Activated naive CD8-positive, alpha-beta T cell treated with anti-CD3 and anti-CD28 coated beads, Interleukin-2, amount 10 ng/mL, durations not matched to agents 7 days and 5 days (primary cell): Measurements from ENCODE around the gene GPR137. TPM values are rescaled to one million over a fixed set of nuclear protein-coding genes. Genes with fewer than 3 reads are reported as not detected.

Experiments used
- ATAC-seq: fragments of 150-1000 bp; cut with Tn5 transposase; one replicate; pipeline ENCODE4 v1.10.0; 2021; ENCODE audit warnings: low read depth, moderate library complexity
- POLR2A ChIA-PET: fragments of 350-600 bp; sonication (Branson Sonifier 250); formaldehyde crosslinking; loops from one replicate; lab custom pipeline; 2021; ENCODE audit warnings: antibody characterized with exemption; lab: Charles Lee
- DNase-seq: peaks from one replicate; pipeline ENCODE4 v3.0.0; 2021
- H3K27ac Mint-ChIP-seq: one replicate; pipeline ENCODE4 v1.8.0; 2022; ENCODE audit warnings: mild to moderate bottlenecking, mixed read lengths
- H3K27me3 Mint-ChIP-seq: one replicate; pipeline ENCODE4 v1.8.0; 2022; ENCODE audit warnings: mild to moderate bottlenecking, moderate library complexity, mixed read lengths
- H3K36me3 Mint-ChIP-seq: one replicate; pipeline ENCODE4 v1.8.0; 2021; ENCODE audit warnings: mild to moderate bottlenecking, mixed read lengths
- H3K4me1 Mint-ChIP-seq: one replicate; pipeline ENCODE4 v1.8.0; 2021; ENCODE audit warnings: mixed read lengths
- H3K4me3 Mint-ChIP-seq: one replicate; pipeline ENCODE4 v1.8.0; 2022; ENCODE audit warnings: mild to moderate bottlenecking, moderate library complexity, mixed read lengths
- H3K9me3 Mint-ChIP-seq: one replicate; pipeline ENCODE4 v1.8.0; 2021; ENCODE audit warnings: mixed read lengths
- total RNA-seq, 2 experiments: library from RNA; stranded (reverse); gene quantifications; one replicate each; pipeline ENCODE4 v1.2.3, GENCODE V29; 2021

GPR137 gene
- total RNA-seq, 2 experiments from 2014 or later: 31.3 to 32.7 TPM

DNA sequence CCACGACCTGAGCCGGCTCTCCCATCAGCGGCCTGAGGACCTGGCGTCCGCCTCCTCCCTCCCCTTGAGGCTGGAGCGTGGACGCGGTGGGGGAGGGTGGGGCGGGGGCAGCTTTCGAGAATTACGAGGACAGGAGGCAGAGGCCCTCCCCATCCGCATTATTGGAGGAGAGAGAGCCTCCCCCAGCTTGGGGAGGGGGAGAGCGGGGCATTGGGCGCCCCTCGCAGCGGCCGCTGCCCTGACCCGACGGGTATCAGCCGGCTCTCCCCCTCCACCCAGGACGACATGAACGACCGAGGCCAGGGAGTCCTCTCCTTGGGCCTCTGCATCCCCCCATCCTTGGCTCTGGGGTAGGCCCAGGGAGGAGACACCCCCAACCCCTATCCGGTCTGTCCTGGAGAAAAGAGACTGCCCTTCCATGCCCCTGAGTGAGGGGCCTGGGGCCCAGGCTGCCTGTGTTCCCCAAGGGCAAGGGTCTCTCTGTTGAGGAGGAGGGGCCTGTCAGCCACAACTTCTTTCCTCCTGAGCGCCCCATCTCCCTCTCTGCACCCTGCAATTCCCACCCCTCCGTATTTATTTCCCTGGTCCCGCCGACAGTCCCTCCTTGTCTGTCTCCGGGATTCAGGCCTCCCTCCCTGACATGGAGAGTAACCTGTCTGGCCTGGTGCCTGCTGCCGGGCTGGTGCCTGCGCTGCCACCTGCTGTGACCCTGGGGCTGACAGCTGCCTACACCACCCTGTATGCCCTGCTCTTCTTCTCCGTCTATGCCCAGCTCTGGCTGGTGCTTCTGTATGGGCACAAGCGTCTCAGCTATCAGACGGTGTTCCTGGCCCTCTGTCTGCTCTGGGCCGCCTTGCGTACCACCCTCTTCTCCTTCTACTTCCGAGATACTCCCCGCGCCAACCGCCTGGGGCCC, 495 bp downstream of the GPR137 start:
- Mint-ChIP-seq H3K27me3 (peaks cover 14% of the 10 kb centered on the region), H3K4me3 (peak overlapping the region; percentile 83), H3K4me1 (peaks cover 8% of the 10 kb centered on the region), H3K36me3 (peaks cover 9% of the 10 kb centered on the region), H3K9me3 (no peaks in the 10 kb centered on the region), H3K27ac (peak overlapping the region; percentile 66)
- POLR2A ChIA-PET: interaction anchor here (1.4 to 4.5 kb wide), 5 partner anchors 16 to 80 kb away, joined by 4 to 72 read pairs (median 11); partner anchors contain the start of genes ESRRA, PPP1R14B, PRDX5 and TRMT112
- DNase-seq (no peak), ATAC-seq (no peak)

DNA sequence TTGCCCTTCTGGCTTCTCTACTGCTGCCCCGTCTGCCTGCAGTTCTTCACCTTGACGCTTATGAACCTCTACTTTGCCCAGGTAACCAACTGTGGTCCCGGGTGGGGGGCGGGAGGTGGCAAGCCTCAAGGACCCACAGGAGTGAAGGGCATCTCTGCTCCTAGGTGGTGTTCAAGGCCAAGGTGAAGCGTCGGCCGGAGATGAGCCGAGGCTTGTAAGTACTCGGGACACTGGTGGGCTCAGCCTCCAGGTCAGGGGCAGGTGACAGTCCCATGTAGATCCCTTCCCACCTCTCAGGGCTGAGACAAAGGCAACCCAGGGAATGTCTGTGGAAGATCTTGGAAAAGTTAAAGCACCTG, 1.1 kb downstream of the GPR137 start:
- DNase-seq: no peak
- no peak for ATAC-seq
- Mint-ChIP-seq H3K27me3 (peaks cover 14% of the 10 kb centered on the region), H3K9me3 (no peaks in the 10 kb centered on the region), H3K4me3 (peak overlapping the region; percentile 83), H3K4me1 (peaks cover 8% of the 10 kb centered on the region), H3K27ac (peak overlapping the region; percentile 66), H3K36me3 (peaks cover 6% of the 10 kb centered on the region)
- POLR2A ChIA-PET: interaction anchor here (1.1 to 2.3 kb wide), 3 partner anchors 15 to 81 kb away, joined by 3 to 6 read pairs (median 4); partner anchors contain the start of genes PRDX5 and TRMT112

DNA sequence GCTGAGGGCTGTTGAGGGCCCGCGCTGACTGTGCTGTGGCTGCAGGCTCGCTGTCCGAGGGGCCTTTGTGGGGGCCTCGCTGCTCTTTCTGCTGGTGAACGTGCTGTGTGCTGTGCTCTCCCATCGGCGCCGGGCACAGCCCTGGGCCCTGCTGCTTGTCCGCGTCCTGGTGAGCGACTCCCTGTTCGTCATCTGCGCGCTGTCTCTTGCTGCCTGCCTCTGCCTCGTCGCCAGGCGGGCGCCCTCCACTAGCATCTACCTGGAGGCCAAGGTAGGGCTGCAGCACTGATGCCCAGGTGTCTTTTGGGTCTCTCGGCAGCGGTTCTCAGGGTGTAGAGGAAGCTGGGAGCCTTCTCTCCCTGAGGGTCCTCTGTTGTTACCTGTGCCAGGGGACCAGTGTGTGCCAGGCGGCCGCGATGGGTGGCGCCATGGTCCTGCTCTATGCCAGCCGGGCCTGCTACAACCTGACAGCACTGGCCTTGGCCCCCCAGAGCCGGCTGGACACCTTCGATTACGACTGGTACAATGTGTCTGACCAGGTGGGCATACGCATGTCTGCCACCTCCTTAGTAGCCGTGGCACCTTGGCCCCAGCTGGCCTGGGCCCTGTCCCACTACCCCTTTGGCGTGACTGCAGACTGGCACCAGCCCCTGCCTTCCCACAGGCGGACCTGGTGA, 2.2 kb downstream of the GPR137 start:
- peaks cover 18% of the 10 kb centered on the region for H3K27me3 Mint-ChIP-seq
- no peak overlapping the region for H3K27ac Mint-ChIP-seq
- no peak for ATAC-seq
- no peak for DNase-seq
- no peaks in the 10 kb centered on the region for H3K9me3 Mint-ChIP-seq
- peaks cover 3% of the 10 kb centered on the region for H3K36me3 Mint-ChIP-seq
- H3K4me3 Mint-ChIP-seq: no peak overlapping the region
- POLR2A ChIA-PET: interaction anchor here (1.1 to 2.3 kb wide), 2 partner anchors 16 to 82 kb away, joined by 3 to 6 read pairs; no protein-coding TSS in a partner anchor
- H3K4me1 Mint-ChIP-seq: peaks cover 10% of the 10 kb centered on the region

DNA sequence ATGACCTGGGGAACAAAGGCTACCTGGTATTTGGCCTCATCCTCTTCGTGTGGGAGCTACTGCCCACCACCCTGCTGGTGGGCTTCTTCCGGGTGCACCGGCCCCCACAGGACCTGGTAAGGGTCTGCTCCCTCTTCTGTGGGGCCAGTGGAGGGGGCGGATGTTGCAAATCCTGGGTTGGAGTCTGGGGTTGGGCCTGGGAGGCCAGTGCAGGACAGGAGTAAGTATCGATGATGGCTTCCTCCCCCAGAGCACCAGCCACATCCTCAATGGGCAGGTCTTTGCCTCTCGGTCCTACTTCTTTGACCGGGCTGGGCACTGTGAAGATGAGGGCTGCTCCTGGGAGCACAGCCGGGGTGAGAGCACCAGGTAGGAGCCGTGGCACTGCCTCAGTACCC, 2.7 kb downstream of the GPR137 start:
- Mint-ChIP-seq H3K27me3 (peaks cover 23% of the 10 kb centered on the region), H3K9me3 (no peaks in the 10 kb centered on the region), H3K4me3 (no peak overlapping the region), H3K4me1 (peaks cover 8% of the 10 kb centered on the region), H3K27ac (no peak overlapping the region), H3K36me3 (no peaks in the 10 kb centered on the region)
- no peak for ATAC-seq
- no peak for DNase-seq
- POLR2A ChIA-PET: no interaction called here

DNA sequence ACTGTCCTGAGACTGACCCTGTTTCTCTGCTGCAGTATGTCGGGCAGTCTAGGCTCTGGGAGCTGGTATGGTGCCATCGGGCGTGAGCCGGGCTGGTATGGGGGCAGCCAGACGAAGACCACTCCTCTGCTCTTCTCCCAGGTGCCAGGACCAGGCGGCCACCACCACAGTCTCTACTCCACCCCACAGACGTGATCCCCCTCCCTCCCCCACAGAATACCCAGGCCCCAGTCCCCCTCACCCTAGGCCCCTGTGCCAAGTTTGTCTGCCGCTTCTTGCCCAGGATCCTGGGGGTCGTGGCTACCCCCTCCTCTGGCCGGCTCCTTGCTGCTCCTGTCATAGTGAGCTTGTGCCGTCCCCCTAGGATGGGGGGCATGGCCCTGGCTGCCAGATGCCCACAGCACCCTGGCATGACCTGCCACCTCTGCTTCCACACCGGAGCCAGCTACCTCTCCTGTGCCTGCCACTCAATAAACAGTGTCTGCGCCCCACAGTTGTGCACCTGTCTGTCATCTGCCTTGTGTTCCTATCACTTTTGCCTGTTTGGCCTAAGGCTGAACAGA, 3.4 kb downstream of the GPR137 start:
- POLR2A ChIA-PET: interaction anchor here (1.3 to 2.3 kb wide), 3 partner anchors 15 to 81 kb away, joined by 4 to 9 read pairs (median 4); no protein-coding TSS in a partner anchor
- no peak overlapping the region for H3K27ac Mint-ChIP-seq
- no peaks in the 10 kb centered on the region for H3K9me3 Mint-ChIP-seq
- no peak overlapping the region for H3K4me3 Mint-ChIP-seq
- H3K27me3 Mint-ChIP-seq: peaks cover 31% of the 10 kb centered on the region
- no peak for DNase-seq
- H3K4me1 Mint-ChIP-seq: peaks cover 7% of the 10 kb centered on the region
- H3K36me3 Mint-ChIP-seq: no peaks in the 10 kb centered on the region
- ATAC-seq: no peak

DNA sequence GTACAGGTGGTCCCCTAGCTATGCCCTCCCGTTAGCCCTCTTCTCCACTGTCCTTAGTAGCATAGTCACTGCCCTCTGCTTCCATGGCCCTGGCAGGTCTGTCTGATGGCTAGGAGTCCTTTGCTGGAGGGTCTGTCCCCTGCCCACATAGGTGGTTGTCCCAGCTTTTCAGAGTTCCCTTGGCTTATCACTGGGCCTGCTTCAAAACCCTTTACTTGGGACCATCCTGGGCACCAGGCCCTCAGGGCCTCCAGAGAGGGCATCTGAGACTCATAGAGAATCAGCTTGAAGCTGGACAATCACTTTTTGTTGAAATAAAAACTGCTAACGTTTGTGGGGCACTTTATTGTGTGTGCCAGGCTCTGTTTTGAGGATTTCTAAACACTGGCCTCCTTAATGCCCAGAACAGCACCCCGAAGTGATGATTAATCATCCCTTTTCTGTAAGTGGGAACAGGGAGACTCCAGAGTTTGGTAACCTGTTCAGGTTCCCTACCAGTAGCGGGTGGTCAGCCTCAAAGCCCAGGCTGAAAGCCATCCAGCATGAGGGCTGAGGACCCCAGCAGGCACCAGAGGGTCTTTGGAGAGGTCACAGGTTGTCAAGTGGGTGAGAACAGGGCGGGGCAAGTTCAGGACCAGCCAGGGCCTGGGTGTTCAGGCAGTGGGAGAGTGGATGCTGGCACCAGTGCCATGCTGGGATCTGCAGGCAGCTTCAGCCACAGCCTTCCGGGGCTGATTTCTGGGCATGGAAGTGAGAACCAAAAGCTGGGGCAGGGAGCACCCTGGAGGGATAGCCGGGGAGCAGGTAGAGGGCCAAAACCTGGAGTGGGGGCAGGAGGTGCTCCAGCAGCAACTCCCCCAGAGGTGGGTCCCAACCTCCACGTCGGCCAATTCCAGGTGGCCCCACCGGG, 5.0 kb downstream of the GPR137 start:
- ATAC-seq (no peak), DNase-seq (no peak)
- POLR2A ChIA-PET: interaction anchor here (0.5 to 2.3 kb wide), 4 partner anchors 13 to 101 kb away, joined by 3 to 9 read pairs (median 4); no protein-coding TSS in a partner anchor
- H3K27ac Mint-ChIP-seq: peak overlapping the region; percentile 48
- H3K36me3 Mint-ChIP-seq: no peaks in the 10 kb centered on the region
- no peaks in the 10 kb centered on the region for H3K9me3 Mint-ChIP-seq
- peaks cover 46% of the 10 kb centered on the region for H3K27me3 Mint-ChIP-seq
- H3K4me3 Mint-ChIP-seq: peak overlapping the region; percentile 28
- peaks cover 7% of the 10 kb centered on the region for H3K4me1 Mint-ChIP-seq

DNA sequence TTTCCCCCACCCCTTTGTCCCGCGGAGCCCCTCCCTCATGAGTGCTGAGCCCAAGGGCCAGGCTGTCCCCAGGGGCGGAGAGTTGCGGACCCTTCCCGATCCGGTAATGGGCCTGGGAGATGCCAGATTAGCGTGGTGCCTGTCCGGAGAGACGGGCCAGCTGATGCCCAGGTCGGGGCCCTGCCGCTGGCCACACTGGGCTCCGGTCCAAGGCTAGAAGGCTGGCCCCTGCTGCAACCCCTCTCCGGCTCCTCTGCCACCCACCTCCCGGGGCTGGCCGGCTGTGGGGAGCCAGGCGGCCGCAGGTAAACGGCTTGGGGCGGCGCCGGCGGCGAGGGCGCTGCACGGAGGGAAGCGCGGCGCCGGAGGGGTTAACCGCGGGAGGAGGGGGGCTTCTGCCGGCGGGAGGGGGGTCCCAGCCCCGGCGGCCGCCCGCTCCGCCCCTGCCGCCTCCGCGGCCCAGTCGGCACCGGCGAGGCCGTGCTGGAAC, 5.7 kb downstream of the GPR137 start, which contains the start of gene KCNK4:
Gene KCNK4, plus strand, starts transcription at position 41 of the 490 bp plus-strand sequence. CDS start 1,717 bp downstream, outside the sequence.
- peak within 1 kb of the TSS; percentile 28 for H3K4me3 Mint-ChIP-seq
- POLR2A ChIA-PET: no interaction called here
- peaks cover 6% of the 10 kb centered on the region for H3K4me1 Mint-ChIP-seq
- ATAC-seq: no peak
- H3K27me3 Mint-ChIP-seq: peaks cover 53% of the 10 kb centered on the region
- H3K36me3 Mint-ChIP-seq: no peaks in the 10 kb centered on the region
- no peaks in the 10 kb centered on the region for H3K9me3 Mint-ChIP-seq
- DNase-seq: no peak
- H3K27ac Mint-ChIP-seq: peak within 1 kb of the TSS; percentile 48

DNA sequence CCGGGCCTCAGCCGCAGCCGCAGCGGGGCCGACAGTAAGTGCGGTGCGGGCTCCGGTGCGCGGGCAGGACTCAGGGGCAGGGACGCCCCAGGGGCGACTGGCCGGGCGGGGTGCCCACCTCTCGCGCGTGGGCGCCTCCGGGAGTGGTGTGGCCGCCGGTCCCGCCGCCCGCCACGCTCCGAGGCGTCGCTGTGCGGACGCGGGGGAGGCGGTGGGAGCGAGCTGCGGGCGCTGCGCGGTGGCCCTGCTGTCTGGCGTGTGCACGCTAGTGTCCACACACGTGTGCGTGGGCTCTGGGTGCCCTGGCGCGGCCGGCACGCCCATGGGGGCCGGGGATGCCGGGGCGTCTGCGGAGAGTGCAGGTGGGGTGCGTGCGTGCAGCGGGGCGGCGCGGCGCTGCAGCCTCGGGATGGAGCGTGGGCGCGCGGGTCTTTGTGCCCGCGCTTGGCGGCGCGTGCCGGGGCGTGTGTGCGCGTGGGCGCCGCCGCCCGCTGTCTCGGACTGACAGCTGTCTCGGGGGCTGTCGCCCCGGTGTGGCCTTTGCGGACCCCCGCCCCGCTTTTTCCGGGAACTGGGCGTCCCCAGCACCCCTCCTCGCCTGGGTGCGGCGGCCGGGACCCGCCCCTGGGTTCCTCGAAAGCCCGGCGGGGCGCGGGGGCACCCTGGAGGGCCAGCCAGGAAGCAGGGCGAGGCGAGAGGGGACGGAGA, 6.3 kb downstream of the GPR137 start:
- Mint-ChIP-seq H3K4me3 (no peak overlapping the region), H3K36me3 (no peaks in the 10 kb centered on the region)
- DNase-seq: no peak

DNA sequence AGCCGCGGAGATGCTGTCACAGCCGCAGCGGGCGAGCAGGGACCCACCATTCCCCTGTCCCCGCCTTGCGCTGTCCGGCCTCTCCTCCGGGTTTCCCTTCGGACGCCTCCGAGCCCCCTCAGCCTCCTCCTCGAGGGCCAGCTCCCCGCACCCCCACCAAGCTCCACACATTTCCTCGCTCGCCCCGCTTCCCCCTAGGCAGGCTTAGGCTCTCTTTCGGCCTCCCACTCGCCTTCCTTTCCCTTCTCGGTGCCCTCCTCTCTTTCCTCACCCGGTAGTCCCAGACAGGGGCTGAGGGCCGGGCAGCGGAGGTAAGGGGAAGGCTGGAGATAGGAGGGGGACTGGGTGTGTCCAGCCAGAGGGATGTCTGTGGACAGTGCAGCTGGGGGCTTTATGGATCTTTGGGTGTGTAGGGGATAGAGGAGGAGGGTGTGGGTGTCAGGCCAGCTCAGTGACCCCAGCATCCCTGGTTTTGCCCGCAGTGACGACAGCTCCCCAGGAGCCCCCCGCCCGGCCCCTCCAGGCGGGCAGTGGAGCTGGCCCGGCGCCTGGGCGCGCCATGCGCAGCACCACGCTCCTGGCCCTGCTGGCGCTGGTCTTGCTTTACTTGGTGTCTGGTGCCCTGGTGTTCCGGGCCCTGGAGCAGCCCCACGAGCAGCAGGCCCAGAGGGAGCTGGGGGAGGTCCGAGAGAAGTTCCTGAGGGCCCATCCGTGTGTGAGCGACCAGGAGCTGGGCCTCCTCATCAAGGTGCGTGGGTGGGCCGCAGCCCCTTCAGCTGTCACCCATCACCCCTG, 7.0 kb downstream of the GPR137 start:
- Mint-ChIP-seq H3K36me3 (no peaks in the 10 kb centered on the region), H3K27ac (no peak overlapping the region), H3K4me1 (peaks cover 2% of the 10 kb centered on the region), H3K4me3 (peak overlapping the region; percentile 54), H3K27me3 (peaks cover 66% of the 10 kb centered on the region), H3K9me3 (no peaks in the 10 kb centered on the region)
- ATAC-seq (no peak), DNase-seq (no peak)
- POLR2A ChIA-PET: interaction anchor here (0.5 to 1.2 kb wide), 3 partner anchors 21 to 56 kb away, joined by 3 to 6 read pairs (median 3); no protein-coding TSS in a partner anchor

More for the DNA sequence above, 6.3 kb downstream of the GPR137 start:
- Mint-ChIP-seq H3K4me1 (peaks cover 2% of the 10 kb centered on the region), H3K27ac (no peak overlapping the region), H3K27me3 (peaks cover 59% of the 10 kb centered on the region), H3K9me3 (no peaks in the 10 kb centered on the region)
- POLR2A ChIA-PET: interaction anchor here (1.2 kb wide), 1 partner anchor 46 kb away, joined by 3 read pairs; no protein-coding TSS in a partner anchor
- peak; percentile 53 for ATAC-seq

DNA sequence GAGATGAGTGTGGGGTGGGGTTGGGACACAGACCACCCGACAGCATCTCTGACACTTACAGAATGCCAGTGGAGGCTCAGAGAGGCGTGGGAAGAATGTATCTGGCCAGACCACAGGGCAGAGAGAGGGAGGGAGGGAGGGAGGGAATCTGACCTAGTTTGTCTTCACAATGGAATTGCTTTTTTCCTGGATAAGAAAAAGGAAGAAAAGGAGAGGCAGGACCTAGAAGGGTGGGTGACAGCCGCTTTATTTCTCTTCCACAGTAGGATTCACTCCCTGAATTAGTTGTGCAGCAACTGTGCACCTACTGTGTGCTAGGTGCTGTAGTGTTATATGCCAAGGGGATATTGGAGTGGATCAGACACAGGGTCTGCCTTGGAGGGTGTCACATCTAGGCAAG, 9.1 kb downstream of the GPR137 start:
- no peaks in the 10 kb centered on the region for H3K9me3 Mint-ChIP-seq
- no peak for DNase-seq
- no peak overlapping the region for H3K4me3 Mint-ChIP-seq
- peaks cover 83% of the 10 kb centered on the region for H3K27me3 Mint-ChIP-seq
- no peaks in the 10 kb centered on the region for H3K36me3 Mint-ChIP-seq
- no peak overlapping the region for H3K27ac Mint-ChIP-seq
- peaks cover 4% of the 10 kb centered on the region for H3K4me1 Mint-ChIP-seq
- POLR2A ChIA-PET: no interaction called here
- no peak for ATAC-seq

DNA sequence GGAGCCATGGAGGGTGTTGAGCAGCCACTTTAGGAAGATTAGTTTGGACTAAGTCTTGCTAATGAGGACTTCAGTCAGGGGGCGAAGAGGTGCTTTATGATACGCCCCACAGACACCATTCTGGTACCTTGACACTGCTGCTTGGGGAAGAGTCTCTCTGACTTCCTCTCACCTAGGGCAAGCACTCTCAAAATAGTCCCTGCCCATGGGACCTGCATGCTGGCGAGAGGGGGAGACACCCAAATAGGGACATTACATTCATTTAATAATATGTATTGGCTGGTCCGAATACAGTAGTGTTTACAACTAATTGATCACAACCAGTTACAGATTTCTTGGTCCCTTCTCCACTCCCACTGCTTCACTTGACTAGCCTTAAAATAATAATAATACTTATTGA, 10.1 kb downstream of the GPR137 start:
- no peak overlapping the region for H3K27ac Mint-ChIP-seq

More for the DNA sequence above, 10.1 kb downstream of the GPR137 start:
- POLR2A ChIA-PET: interaction anchor here (1.4 kb wide), 1 partner anchor 26 kb away, joined by 3 read pairs; no protein-coding TSS in a partner anchor
- no peaks in the 10 kb centered on the region for H3K36me3 Mint-ChIP-seq
- H3K27me3 Mint-ChIP-seq: peaks cover 83% of the 10 kb centered on the region
- peaks cover 9% of the 10 kb centered on the region for H3K4me1 Mint-ChIP-seq
- DNase-seq: no peak
- no peaks in the 10 kb centered on the region for H3K9me3 Mint-ChIP-seq
- ATAC-seq: no peak
- H3K4me3 Mint-ChIP-seq: no peak overlapping the region
